ENCODE measurements around the gene BANP.

DNA sequence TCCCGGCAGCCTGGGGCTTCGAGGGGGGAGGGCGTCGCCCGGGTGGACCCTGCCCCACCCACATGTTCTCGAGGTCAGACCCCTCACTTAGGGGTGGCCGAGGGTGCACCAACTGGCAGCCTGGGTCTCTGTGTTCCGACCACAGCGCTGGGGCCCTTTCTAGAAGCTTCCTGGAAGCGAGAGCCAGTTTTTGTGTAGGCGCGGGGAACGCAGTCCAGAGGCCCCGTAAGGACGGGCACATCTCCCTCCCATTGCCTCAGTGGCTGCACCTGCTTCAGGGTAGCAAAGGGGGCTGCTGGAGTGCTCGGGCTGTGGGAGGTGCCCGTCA, 148.3 kb downstream of the BANP start:
- no peak for TF ChIP-seq POLR2A (IDR thresholded peaks at IDR 0.05)
- TF ChIP-seq, protein P1, sequence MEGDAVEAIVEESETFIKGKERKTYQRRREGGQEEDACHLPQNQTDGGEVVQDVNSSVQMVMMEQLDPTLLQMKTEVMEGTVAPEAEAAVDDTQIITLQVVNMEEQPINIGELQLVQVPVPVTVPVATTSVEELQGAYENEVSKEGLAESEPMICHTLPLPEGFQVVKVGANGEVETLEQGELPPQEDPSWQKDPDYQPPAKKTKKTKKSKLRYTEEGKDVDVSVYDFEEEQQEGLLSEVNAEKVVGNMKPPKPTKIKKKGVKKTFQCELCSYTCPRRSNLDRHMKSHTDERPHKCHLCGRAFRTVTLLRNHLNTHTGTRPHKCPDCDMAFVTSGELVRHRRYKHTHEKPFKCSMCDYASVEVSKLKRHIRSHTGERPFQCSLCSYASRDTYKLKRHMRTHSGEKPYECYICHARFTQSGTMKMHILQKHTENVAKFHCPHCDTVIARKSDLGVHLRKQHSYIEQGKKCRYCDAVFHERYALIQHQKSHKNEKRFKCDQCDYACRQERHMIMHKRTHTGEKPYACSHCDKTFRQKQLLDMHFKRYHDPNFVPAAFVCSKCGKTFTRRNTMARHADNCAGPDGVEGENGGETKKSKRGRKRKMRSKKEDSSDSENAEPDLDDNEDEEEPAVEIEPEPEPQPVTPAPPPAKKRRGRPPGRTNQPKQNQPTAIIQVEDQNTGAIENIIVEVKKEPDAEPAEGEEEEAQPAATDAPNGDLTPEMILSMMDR (IDR thresholded peaks at IDR 0.05) = no peak
